Stimulated activated naive CD8-positive, alpha-beta T cell treated with anti-CD3 and anti-CD28 coated beads, Interleukin-15, amount 100 ng/mL, for 72 hours (primary cell): ENCODE measurements around the gene SCN9A.
"Not testable (repeated sequence)": the region's sequence is repeated elsewhere in the genome, so short reads cannot be mapped to it uniquely, and the experiment has no call there.

Experiments
- ATAC-seq: fragments of 150-1000 bp; cut with Tn5 transposase; 2 replicates; pipeline ENCODE4 v1.10.0; 2021; ENCODE audit warnings: mild to moderate bottlenecking, moderate library complexity
- DNase-seq, 2 donors: peaks; one replicate each; pipeline ENCODE4 v3.0.0; 2021 to 2022
- H3K27ac Mint-ChIP-seq, 2 donors: one replicate each; pipeline ENCODE4 v1.8.0; 2022; ENCODE audit warnings: mild to moderate bottlenecking in 2 of 2, mixed read lengths in 2 of 2, moderate library complexity in 2 of 2
- H3K27me3 Mint-ChIP-seq: one replicate; pipeline ENCODE4 v1.8.0; 2022; ENCODE audit warnings: mixed read lengths
- H3K4me1 Mint-ChIP-seq: one replicate; pipeline ENCODE4 v1.8.0; 2022; ENCODE audit warnings: mild to moderate bottlenecking, mixed read lengths
- H3K4me3 Mint-ChIP-seq, 2 donors: one replicate each; pipeline ENCODE4 v1.8.0; 2022; ENCODE audit warnings: mild to moderate bottlenecking in 2 of 2, mixed read lengths in 2 of 2, moderate library complexity in 1 of 2
- H3K9me3 Mint-ChIP-seq, 2 donors: one replicate each; pipeline ENCODE4 v1.8.0; 2022; ENCODE audit warnings: mixed read lengths in 2 of 2

The SCN9A gene

GRCh38 chr2:166360426-166360825 lies 15.3 kb downstream of the SCN9A start:
- Mint-ChIP-seq H3K9me3 (no peaks in the 10 kb centered on the region), H3K27ac (no peak overlapping the region), H3K4me3 (no peak overlapping the region), H3K27me3 (no peaks in the 10 kb centered on the region), H3K4me1 (no peaks in the 10 kb centered on the region)
- ATAC-seq (no peak), DNase-seq (no peak)

GRCh38 chr2:166357950-166358321 lies 17.8 kb downstream of the SCN9A start:
- not testable (repeated sequence) for H3K4me1 Mint-ChIP-seq, H3K9me3 Mint-ChIP-seq, ATAC-seq, H3K27me3 Mint-ChIP-seq, H3K4me3 Mint-ChIP-seq, H3K27ac Mint-ChIP-seq, DNase-seq

- DNase-seq: no peak
- H3K4me3 Mint-ChIP-seq: no peak overlapping the region
- H3K27me3 Mint-ChIP-seq: no peaks in the 10 kb centered on the region
- no peaks in the 10 kb centered on the region for H3K9me3 Mint-ChIP-seq
- no peak for ATAC-seq
- no peaks in the 10 kb centered on the region for H3K4me1 Mint-ChIP-seq
- H3K27ac Mint-ChIP-seq: no peak overlapping the region
These were observed 18.4 kb downstream of the SCN9A start for GRCh38 chr2:166357068-166357949.

GRCh38 chr2:166351319-166351718 lies 24.4 kb downstream of the SCN9A start:
- Mint-ChIP-seq H3K27ac (no peak overlapping the region), H3K4me3 (no peak overlapping the region), H3K4me1 (no peaks in the 10 kb centered on the region), H3K27me3 (no peaks in the 10 kb centered on the region), H3K9me3 (no peaks in the 10 kb centered on the region)
- no peak for ATAC-seq
- no peak for DNase-seq

- Mint-ChIP-seq H3K27ac (no peak overlapping the region), H3K9me3 (no peaks in the 10 kb centered on the region), H3K4me1 (no peaks in the 10 kb centered on the region), H3K27me3 (no peaks in the 10 kb centered on the region), H3K4me3 (no peak overlapping the region)
- ATAC-seq (no peak), DNase-seq (no peak)
These were observed 25.2 kb downstream of the SCN9A start for GRCh38 chr2:166350525-166350924.

- DNase-seq (no peak), ATAC-seq (no peak)
- no peak overlapping the region for H3K27ac Mint-ChIP-seq
- no peaks in the 10 kb centered on the region for H3K27me3 Mint-ChIP-seq
- H3K4me3 Mint-ChIP-seq: no peak overlapping the region
- no peaks in the 10 kb centered on the region for H3K9me3 Mint-ChIP-seq
- no peaks in the 10 kb centered on the region for H3K4me1 Mint-ChIP-seq
These were observed 31.2 kb downstream of the SCN9A start for GRCh38 chr2:166344286-166345113.

- no peaks in the 10 kb centered on the region for H3K27me3 Mint-ChIP-seq
- no peak for DNase-seq
- H3K27ac Mint-ChIP-seq: no peak overlapping the region
- no peaks in the 10 kb centered on the region for H3K9me3 Mint-ChIP-seq
- no peaks in the 10 kb centered on the region for H3K4me1 Mint-ChIP-seq
- ATAC-seq: no peak
- no peak overlapping the region for H3K4me3 Mint-ChIP-seq
These were observed 32.3 kb downstream of the SCN9A start for GRCh38 chr2:166343467-166343866.

- no peaks in the 10 kb centered on the region for H3K9me3 Mint-ChIP-seq
- no peak overlapping the region for H3K27ac Mint-ChIP-seq
- H3K27me3 Mint-ChIP-seq: no peaks in the 10 kb centered on the region
- ATAC-seq (no peak), DNase-seq (no peak)
- no peaks in the 10 kb centered on the region for H3K4me1 Mint-ChIP-seq
- no peak overlapping the region for H3K4me3 Mint-ChIP-seq
These were observed 34.3 kb downstream of the SCN9A start for GRCh38 chr2:166341426-166341825.

GRCh38 chr2:166338831-166339339 lies 36.9 kb downstream of the SCN9A start:
- DNase-seq (no peak), ATAC-seq (no peak)
- Mint-ChIP-seq H3K9me3 (no peaks in the 10 kb centered on the region), H3K4me3 (no peak overlapping the region), H3K4me1 (no peaks in the 10 kb centered on the region), H3K27ac (no peak overlapping the region), H3K27me3 (no peaks in the 10 kb centered on the region)

- Mint-ChIP-seq H3K27ac (no peak overlapping the region), H3K4me1 (no peaks in the 10 kb centered on the region), H3K27me3 (no peaks in the 10 kb centered on the region), H3K9me3 (no peaks in the 10 kb centered on the region), H3K4me3 (no peak overlapping the region)
- DNase-seq (no peak), ATAC-seq (no peak)
These were observed 37.8 kb downstream of the SCN9A start for GRCh38 chr2:166337932-166338331.

GRCh38 chr2:166335284-166335683 lies 40.5 kb downstream of the SCN9A start:
- Mint-ChIP-seq H3K4me3 (no peak overlapping the region), H3K27ac (no peak overlapping the region), H3K4me1 (no peaks in the 10 kb centered on the region), H3K27me3 (no peaks in the 10 kb centered on the region), H3K9me3 (no peaks in the 10 kb centered on the region)
- DNase-seq (no peak), ATAC-seq (no peak)

GRCh38 chr2:166334805-166335204 lies 40.9 kb downstream of the SCN9A start:
- no peak for DNase-seq

GRCh38 chr2:166333801-166334200 lies 41.9 kb downstream of the SCN9A start:
- H3K4me3 Mint-ChIP-seq: no peak overlapping the region
- no peaks in the 10 kb centered on the region for H3K9me3 Mint-ChIP-seq
- ATAC-seq: no peak
- H3K27ac Mint-ChIP-seq: no peak overlapping the region
- no peak for DNase-seq
- no peaks in the 10 kb centered on the region for H3K27me3 Mint-ChIP-seq
- H3K4me1 Mint-ChIP-seq: no peaks in the 10 kb centered on the region

More at GRCh38 chr2:166334805-166335204, 40.9 kb downstream of the SCN9A start:
- H3K4me1 Mint-ChIP-seq: no peaks in the 10 kb centered on the region
- H3K27ac Mint-ChIP-seq: no peak overlapping the region
- H3K27me3 Mint-ChIP-seq: no peaks in the 10 kb centered on the region
- H3K9me3 Mint-ChIP-seq: no peaks in the 10 kb centered on the region
- ATAC-seq: no peak
- H3K4me3 Mint-ChIP-seq: no peak overlapping the region

- no peaks in the 10 kb centered on the region for H3K9me3 Mint-ChIP-seq
- H3K4me3 Mint-ChIP-seq: no peak overlapping the region
- no peak overlapping the region for H3K27ac Mint-ChIP-seq
- no peaks in the 10 kb centered on the region for H3K27me3 Mint-ChIP-seq
- no peaks in the 10 kb centered on the region for H3K4me1 Mint-ChIP-seq
- ATAC-seq (no peak), DNase-seq (no peak)
These were observed 43.6 kb downstream of the SCN9A start for GRCh38 chr2:166332106-166332505.

- no peaks in the 10 kb centered on the region for H3K9me3 Mint-ChIP-seq
- DNase-seq: no peak
- no peaks in the 10 kb centered on the region for H3K4me1 Mint-ChIP-seq
- ATAC-seq: no peak
- no peaks in the 10 kb centered on the region for H3K27me3 Mint-ChIP-seq
- H3K27ac Mint-ChIP-seq: no peak overlapping the region
- no peak overlapping the region for H3K4me3 Mint-ChIP-seq
These were observed 44.3 kb downstream of the SCN9A start for GRCh38 chr2:166331468-166331867.

GRCh38 chr2:166329465-166329864 lies 46.3 kb downstream of the SCN9A start:
- DNase-seq (no peak), ATAC-seq (no peak)
- H3K9me3 Mint-ChIP-seq: no peaks in the 10 kb centered on the region
- H3K27me3 Mint-ChIP-seq: no peaks in the 10 kb centered on the region
- no peak overlapping the region for H3K4me3 Mint-ChIP-seq
- H3K4me1 Mint-ChIP-seq: no peaks in the 10 kb centered on the region
- H3K27ac Mint-ChIP-seq: no peak overlapping the region
